Activated T-cell treated with anti-CD3 and anti-CD28 coated beads for 4 hours (primary cell): Measurements from ENCODE around the gene IL1A.

Experiments
- DNase-seq: peaks from one replicate; pipeline ENCODE4 v3.0.0-alpha.2; 2020

Gene IL1A

GRCh38 chr2:112817082-112817689 is 32.9 kb upstream of the IL1A start:
- DNase-seq, result no peak

- DNase-seq, result no peak
These were observed 30.0 kb upstream of the IL1A start for GRCh38 chr2:112814278-112814677.

GRCh38 chr2:112813280-112813966 is 29.1 kb upstream of the IL1A start:
- no peak for DNase-seq

- no peak for DNase-seq
These were observed 28.3 kb upstream of the IL1A start for GRCh38 chr2:112812318-112813267.

- no peak for DNase-seq
These were observed 27.6 kb upstream of the IL1A start for GRCh38 chr2:112811841-112812306.

- no peak for DNase-seq
These were observed 27.1 kb upstream of the IL1A start for GRCh38 chr2:112811276-112811831.

- DNase-seq, result no peak
These were observed 24.8 kb upstream of the IL1A start for GRCh38 chr2:112809112-112809511.

GRCh38 chr2:112807233-112807807 is 23.0 kb upstream of the IL1A start:
- no peak for DNase-seq

GRCh38 chr2:112805542-112805941 is 21.2 kb upstream of the IL1A start:
- DNase-seq, result no peak

- no peak for DNase-seq
These were observed 19.6 kb upstream of the IL1A start for GRCh38 chr2:112803691-112804521.

GRCh38 chr2:112800881-112801583 is 16.7 kb upstream of the IL1A start:
- no peak for DNase-seq

- no peak for DNase-seq
These were observed 15.0 kb upstream of the IL1A start for GRCh38 chr2:112798979-112799975.

- DNase-seq, result no peak
These were observed 12.2 kb upstream of the IL1A start for GRCh38 chr2:112796486-112796885.

- no peak for DNase-seq
These were observed 11.5 kb upstream of the IL1A start for GRCh38 chr2:112795774-112796173.

- DNase-seq, result no peak
These were observed 10.5 kb upstream of the IL1A start for GRCh38 chr2:112794841-112795240.

GRCh38 chr2:112794131-112794733 is 9.9 kb upstream of the IL1A start:
- DNase-seq, result no peak

- no peak for DNase-seq
These were observed 9.2 kb upstream of the IL1A start for GRCh38 chr2:112793449-112793978.

GRCh38 chr2:112792419-112792818 is 8.1 kb upstream of the IL1A start:
- no peak for DNase-seq

GRCh38 chr2:112791693-112792230 is 7.5 kb upstream of the IL1A start:
- DNase-seq, result no peak
